B cell (primary cell): ENCODE results near the gene KLK15.

Experiments
- EZH2 ChIP-seq: IDR thresholded peaks from 2 replicates; pipeline ENCODE4 v1.6.1; 2012; ENCODE audit warnings: borderline replicate concordance, low read depth, mild to moderate bottlenecking, moderate library complexity, low read length; ENCODE audit not compliant: insufficient read depth, poor library complexity, severe bottlenecking
- TF ChIP-seq, protein P1 (sequence below): fragments of 200-600 bp; IDR thresholded peaks from one replicate; pipeline ENCODE4 v1.8.0; 2022; ENCODE audit warnings: antibody characterized with exemption, mild to moderate bottlenecking

DNA sequence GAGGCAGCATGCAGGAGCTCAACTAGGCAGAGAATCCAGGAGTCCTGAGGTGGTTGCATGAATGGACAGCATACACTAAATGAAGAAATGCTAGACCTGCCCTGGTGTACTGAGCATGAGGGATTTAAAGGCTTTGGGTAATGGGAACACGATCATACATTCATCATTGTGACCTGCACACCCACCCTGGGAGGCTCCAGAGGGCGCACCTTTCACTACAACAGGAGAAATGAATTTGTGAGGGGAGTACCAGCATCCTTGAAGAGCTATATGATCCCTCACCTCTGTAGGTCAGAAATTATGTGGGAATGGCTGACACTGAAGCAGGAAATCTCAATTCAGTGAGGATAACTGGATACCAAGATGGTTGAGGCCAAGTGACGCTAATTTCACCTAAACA is 48.8 kb upstream of the KLK15 start:
- TF ChIP-seq EZH2, result no peak
- TF ChIP-seq, protein P1, sequence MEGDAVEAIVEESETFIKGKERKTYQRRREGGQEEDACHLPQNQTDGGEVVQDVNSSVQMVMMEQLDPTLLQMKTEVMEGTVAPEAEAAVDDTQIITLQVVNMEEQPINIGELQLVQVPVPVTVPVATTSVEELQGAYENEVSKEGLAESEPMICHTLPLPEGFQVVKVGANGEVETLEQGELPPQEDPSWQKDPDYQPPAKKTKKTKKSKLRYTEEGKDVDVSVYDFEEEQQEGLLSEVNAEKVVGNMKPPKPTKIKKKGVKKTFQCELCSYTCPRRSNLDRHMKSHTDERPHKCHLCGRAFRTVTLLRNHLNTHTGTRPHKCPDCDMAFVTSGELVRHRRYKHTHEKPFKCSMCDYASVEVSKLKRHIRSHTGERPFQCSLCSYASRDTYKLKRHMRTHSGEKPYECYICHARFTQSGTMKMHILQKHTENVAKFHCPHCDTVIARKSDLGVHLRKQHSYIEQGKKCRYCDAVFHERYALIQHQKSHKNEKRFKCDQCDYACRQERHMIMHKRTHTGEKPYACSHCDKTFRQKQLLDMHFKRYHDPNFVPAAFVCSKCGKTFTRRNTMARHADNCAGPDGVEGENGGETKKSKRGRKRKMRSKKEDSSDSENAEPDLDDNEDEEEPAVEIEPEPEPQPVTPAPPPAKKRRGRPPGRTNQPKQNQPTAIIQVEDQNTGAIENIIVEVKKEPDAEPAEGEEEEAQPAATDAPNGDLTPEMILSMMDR, result no peak
